Type B pancreatic cell (in vitro differentiated cells): Measurements from ENCODE around the gene NDFIP1. TPM values are rescaled to one million over a fixed set of nuclear protein-coding genes. Genes with fewer than 3 reads are reported as not detected.
"Not testable (repeated sequence)": the region's sequence is repeated elsewhere in the genome, so short reads cannot be mapped to it uniquely, and the experiment has no call there.

ENCODE experiments used
- DNase-seq: peaks from one replicate; pipeline ENCODE4 v3.0.0; 2021; ENCODE audit warnings: mixed read lengths; ENCODE audit not compliant: unreplicated experiment; ENCODE audit errors: extremely low spot score
- H3K27ac Mint-ChIP-seq: 2 replicates; pipeline ENCODE4 v1.8.0; 2021; ENCODE audit warnings: mild to moderate bottlenecking, mixed read lengths
- H3K27me3 Mint-ChIP-seq: 2 replicates; pipeline ENCODE4 v1.8.0; 2021; ENCODE audit warnings: mixed read lengths
- H3K36me3 Mint-ChIP-seq: 2 replicates; pipeline ENCODE4 v1.8.0; 2021; ENCODE audit warnings: mixed read lengths
- H3K4me1 Mint-ChIP-seq: one replicate; pipeline ENCODE4 v1.8.0; 2021; ENCODE audit warnings: mixed read lengths; ENCODE audit not compliant: unreplicated experiment
- H3K4me3 Mint-ChIP-seq: 2 replicates; pipeline ENCODE4 v1.8.0; 2021; ENCODE audit warnings: mild to moderate bottlenecking, mixed read lengths
- H3K9me3 Mint-ChIP-seq: 2 replicates; pipeline ENCODE4 v1.8.0; 2021; ENCODE audit warnings: mixed read lengths
- CTCF ChIP-seq: fragments of 200-600 bp; sonication (generic); conservative IDR thresholded peaks from 2 replicates; pipeline ENCODE4 v1.5.0; 2021; ENCODE audit warnings: antibody characterized with exemption, mild to moderate bottlenecking
- total RNA-seq: library from RNA; stranded (reverse); gene quantifications from 2 replicates; pipeline ENCODE4 v1.2.1, GENCODE V29; 2021; ENCODE audit warnings: low replicate concordance

Gene NDFIP1
- total RNA-seq, 1 donor from 2014 or later, result 57.7 TPM

- Mint-ChIP-seq H3K27ac (no peak overlapping the region), H3K36me3 (peaks cover 3% of the 10 kb centered on the region), H3K4me1 (peaks cover 8% of the 10 kb centered on the region), H3K4me3 (no peak overlapping the region), H3K9me3 (no peaks in the 10 kb centered on the region), H3K27me3 (no peaks in the 10 kb centered on the region)
- DNase-seq, result no peak
- no peak for TF ChIP-seq CTCF
Measured at GRCh38 chr5:142152384-142152732, 43.8 kb downstream of the NDFIP1 start.

GRCh38 chr5:142153674-142154448 lies 45.3 kb downstream of the NDFIP1 start:
- H3K4me1 Mint-ChIP-seq, result peaks cover 8% of the 10 kb centered on the region
- H3K27me3 Mint-ChIP-seq, result no peaks in the 10 kb centered on the region
- no peaks in the 10 kb centered on the region for H3K9me3 Mint-ChIP-seq
- H3K36me3 Mint-ChIP-seq, result no peaks in the 10 kb centered on the region
- DNase-seq, result no peak
- no peak overlapping the region for H3K4me3 Mint-ChIP-seq
- no peak for TF ChIP-seq CTCF
- no peak overlapping the region for H3K27ac Mint-ChIP-seq

GRCh38 chr5:142154449-142154841 lies 45.9 kb downstream of the NDFIP1 start:
- not testable (repeated sequence) for DNase-seq, H3K27ac Mint-ChIP-seq, H3K4me3 Mint-ChIP-seq

GRCh38 chr5:142156839-142157463 lies 48.4 kb downstream of the NDFIP1 start:
- no peak overlapping the region for H3K4me3 Mint-ChIP-seq
- peaks cover 8% of the 10 kb centered on the region for H3K4me1 Mint-ChIP-seq
- no peak for TF ChIP-seq CTCF
- H3K27me3 Mint-ChIP-seq, result no peaks in the 10 kb centered on the region
- H3K9me3 Mint-ChIP-seq, result no peaks in the 10 kb centered on the region
- H3K36me3 Mint-ChIP-seq, result no peaks in the 10 kb centered on the region
- H3K27ac Mint-ChIP-seq, result no peak overlapping the region
- no peak for DNase-seq

More at GRCh38 chr5:142154449-142154841, 45.9 kb downstream of the NDFIP1 start:
- not testable (repeated sequence) for H3K4me1 Mint-ChIP-seq, H3K27me3 Mint-ChIP-seq, H3K9me3 Mint-ChIP-seq, H3K36me3 Mint-ChIP-seq

- Mint-ChIP-seq H3K27me3 (no peaks in the 10 kb centered on the region), H3K4me1 (peaks cover 13% of the 10 kb centered on the region), H3K27ac (no peak overlapping the region), H3K9me3 (no peaks in the 10 kb centered on the region), H3K36me3 (no peaks in the 10 kb centered on the region), H3K4me3 (no peak overlapping the region)
- TF ChIP-seq CTCF, result no peak
- no peak for DNase-seq
Measured at GRCh38 chr5:142159354-142159753, 50.8 kb downstream of the NDFIP1 start.

- no peak overlapping the region for H3K4me3 Mint-ChIP-seq
- H3K36me3 Mint-ChIP-seq, result no peaks in the 10 kb centered on the region
- peaks cover 20% of the 10 kb centered on the region for H3K4me1 Mint-ChIP-seq
- peak overlapping the region; percentile 50 for H3K27ac Mint-ChIP-seq
- H3K9me3 Mint-ChIP-seq, result no peaks in the 10 kb centered on the region
- no peaks in the 10 kb centered on the region for H3K27me3 Mint-ChIP-seq
- no peak for TF ChIP-seq CTCF
- no peak for DNase-seq
Measured at GRCh38 chr5:142164315-142164714, 55.7 kb downstream of the NDFIP1 start.
